ENCODE results near the gene PIGL.
"Not testable (repeated sequence)": the region's sequence is repeated elsewhere in the genome, so short reads cannot be mapped to it uniquely, and the experiment has no call there.

The PIGL gene

DNA sequence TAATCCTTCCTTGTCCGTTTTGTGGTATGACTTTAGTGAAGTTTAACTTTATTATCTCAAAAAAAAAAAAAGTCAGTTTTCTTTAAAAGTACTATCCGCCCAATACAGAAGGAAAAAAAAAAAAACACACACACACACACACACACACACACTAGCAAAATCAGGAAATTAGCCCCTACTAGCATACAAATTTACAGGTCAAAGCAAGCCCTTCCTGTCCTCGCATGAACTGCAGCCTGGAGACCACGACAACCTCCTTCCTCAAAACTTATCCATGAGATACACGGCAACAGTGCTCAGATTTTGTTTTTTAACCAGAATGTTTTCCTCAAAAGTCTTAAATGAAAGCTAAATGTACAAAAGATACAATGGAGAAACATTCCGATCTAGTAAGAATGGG, 17.9 kb upstream of the PIGL start:
- no peak for TF ChIP-seq EZH2 (IDR thresholded peaks at IDR 0.05; ENCODE audit: borderline replicate concordance, low read depth, low read length, severe bottlenecking)
- TF ChIP-seq, protein P1, sequence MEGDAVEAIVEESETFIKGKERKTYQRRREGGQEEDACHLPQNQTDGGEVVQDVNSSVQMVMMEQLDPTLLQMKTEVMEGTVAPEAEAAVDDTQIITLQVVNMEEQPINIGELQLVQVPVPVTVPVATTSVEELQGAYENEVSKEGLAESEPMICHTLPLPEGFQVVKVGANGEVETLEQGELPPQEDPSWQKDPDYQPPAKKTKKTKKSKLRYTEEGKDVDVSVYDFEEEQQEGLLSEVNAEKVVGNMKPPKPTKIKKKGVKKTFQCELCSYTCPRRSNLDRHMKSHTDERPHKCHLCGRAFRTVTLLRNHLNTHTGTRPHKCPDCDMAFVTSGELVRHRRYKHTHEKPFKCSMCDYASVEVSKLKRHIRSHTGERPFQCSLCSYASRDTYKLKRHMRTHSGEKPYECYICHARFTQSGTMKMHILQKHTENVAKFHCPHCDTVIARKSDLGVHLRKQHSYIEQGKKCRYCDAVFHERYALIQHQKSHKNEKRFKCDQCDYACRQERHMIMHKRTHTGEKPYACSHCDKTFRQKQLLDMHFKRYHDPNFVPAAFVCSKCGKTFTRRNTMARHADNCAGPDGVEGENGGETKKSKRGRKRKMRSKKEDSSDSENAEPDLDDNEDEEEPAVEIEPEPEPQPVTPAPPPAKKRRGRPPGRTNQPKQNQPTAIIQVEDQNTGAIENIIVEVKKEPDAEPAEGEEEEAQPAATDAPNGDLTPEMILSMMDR (IDR thresholded peaks at IDR 0.05; ENCODE audit: borderline replicate concordance, extremely low read depth, low read length, poor library complexity, severe bottlenecking): no peak
- Histone ChIP-seq H3K4me3 (ENCODE audit: low read depth in 1 of 2, low read length in 2 of 2) (no peak overlapping the region), H3K9me3 (ENCODE audit: insufficient read depth, low read length, severe bottlenecking) (no peaks in the 10 kb centered on the region), H4K20me1 (ENCODE audit: insufficient read depth, low read length) (peaks cover 25% of the 10 kb centered on the region), H3K27me3 (ENCODE audit: insufficient read depth, low read length, poor library complexity) (no peaks in the 10 kb centered on the region), H3K9ac (ENCODE audit: low read depth, low read length) (no peak overlapping the region), H3K4me1 (ENCODE audit: insufficient read depth, low read length) (no peaks in the 10 kb centered on the region), H3K4me2 (ENCODE audit: insufficient read depth, low read length) (no peak overlapping the region), H3K27ac (ENCODE audit: low read length) (no peak overlapping the region), H3K36me3 (ENCODE audit: insufficient read depth, low read length) (peaks cover 15% of the 10 kb centered on the region; the same call in 1 of the 2 replicates), H2AFZ (ENCODE audit: low read depth, low read length) (no peak overlapping the region), H3K79me2 (ENCODE audit: insufficient read depth, low read length) (peaks cover 86% of the 10 kb centered on the region)
- no peak for ATAC-seq (ENCODE audit: insufficient read depth, low read depth)
- no peak for DNase-seq

DNA sequence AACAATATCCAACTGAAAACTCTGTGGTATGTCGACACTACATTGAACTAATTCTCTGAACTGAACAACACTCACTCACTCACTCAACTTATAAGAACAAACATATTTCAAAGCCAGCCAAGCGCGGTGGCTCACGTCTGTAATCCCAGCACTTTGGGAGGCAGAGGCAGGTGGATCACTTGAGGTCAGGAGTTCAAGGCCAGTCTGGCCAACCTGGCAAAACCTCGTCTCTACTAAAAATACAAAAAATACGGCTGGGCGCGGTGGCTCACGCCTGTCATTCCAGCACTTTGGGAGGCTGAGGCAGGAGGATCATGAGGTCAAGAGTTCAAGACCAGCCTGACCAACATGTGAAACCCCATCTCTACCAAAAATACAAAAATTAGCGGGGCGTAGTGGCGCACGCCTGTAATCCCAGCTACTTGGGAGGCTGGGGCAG, 15.3 kb upstream of the PIGL start:
- H2AFZ ChIP-seq (ENCODE audit: low read depth, low read length); H3K4me3 ChIP-seq (ENCODE audit: low read depth in 1 of 2, low read length in 2 of 2); H3K4me2 ChIP-seq (ENCODE audit: insufficient read depth, low read length); H3K9ac ChIP-seq (ENCODE audit: low read depth, low read length); DNase-seq; H3K36me3 ChIP-seq (ENCODE audit: insufficient read depth, low read length); ATAC-seq (ENCODE audit: insufficient read depth, low read depth); H3K27me3 ChIP-seq (ENCODE audit: insufficient read depth, low read length, poor library complexity); H3K4me1 ChIP-seq (ENCODE audit: insufficient read depth, low read length); H3K9me3 ChIP-seq (ENCODE audit: insufficient read depth, low read length, severe bottlenecking); H3K27ac ChIP-seq (ENCODE audit: low read length): not testable (repeated sequence)
- Histone ChIP-seq H3K79me2 (ENCODE audit: insufficient read depth, low read length) (peaks cover 94% of the 10 kb centered on the region), H4K20me1 (ENCODE audit: insufficient read depth, low read length) (peaks cover 39% of the 10 kb centered on the region)

DNA sequence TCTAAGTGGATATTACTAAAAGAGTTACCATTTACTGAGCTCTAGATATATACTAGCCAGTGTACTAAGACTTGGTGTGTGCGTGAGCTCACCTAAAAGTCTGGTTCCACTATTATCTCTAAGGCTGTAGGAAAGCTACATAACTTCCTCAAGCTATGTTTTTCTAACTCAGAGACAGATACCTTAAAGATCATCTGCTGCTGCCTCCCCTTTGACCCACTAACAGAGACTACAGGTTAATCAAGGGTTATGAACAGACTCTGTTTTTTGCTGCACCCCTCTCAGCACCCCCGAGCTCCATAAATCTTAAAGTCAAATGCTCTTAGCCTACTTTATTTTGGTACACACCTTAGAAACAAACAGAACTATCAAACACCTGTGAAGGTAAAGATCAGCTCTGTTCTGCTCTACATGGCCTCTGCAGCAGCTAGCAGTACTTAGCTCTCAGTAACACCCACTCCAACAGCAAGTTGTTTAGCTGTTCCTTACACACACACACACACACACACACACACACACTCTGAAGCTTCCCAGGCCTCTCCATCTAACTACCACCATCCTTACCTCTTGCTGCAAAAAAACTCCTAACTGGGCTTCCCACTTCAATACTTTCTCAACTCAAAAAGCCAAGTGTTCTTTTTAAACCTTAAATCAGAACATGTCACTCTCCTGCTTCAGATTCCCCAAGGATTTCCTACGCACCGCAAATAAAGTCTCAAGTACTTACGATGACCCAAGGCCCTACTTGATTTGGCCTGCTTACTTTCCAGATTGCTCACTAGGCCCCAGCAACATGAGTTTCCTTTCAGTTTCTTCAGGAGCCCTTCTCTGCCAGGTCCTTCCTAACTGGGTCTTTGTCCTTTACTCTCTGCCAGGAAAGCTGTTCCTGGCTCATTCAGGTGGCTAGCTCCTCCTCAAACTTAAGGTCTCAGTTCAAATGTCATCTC, 14.2 kb upstream of the PIGL start:
- H3K9ac ChIP-seq (ENCODE audit: low read depth, low read length); ATAC-seq (ENCODE audit: insufficient read depth, low read depth): not testable (repeated sequence)
- H3K79me2 ChIP-seq (ENCODE audit: insufficient read depth, low read length): peaks cover 96% of the 10 kb centered on the region

DNA sequence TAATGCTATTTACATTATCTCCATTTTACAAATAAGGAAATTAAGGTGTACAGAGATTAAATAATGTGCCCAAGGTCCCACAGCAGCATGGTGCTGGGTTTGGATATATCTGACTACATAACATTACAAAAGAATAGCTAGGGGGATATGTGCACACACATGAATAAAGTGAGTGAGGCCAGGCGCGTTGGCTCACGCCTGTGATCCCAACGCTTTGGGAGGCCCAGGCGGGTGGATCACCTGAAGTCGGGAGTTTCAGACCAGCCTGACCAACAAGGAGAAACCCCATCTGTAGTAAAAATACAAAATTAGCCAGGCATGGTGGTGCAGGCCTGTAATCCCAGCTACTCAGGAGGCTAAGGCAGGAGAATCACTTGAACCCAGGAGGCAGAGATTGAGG, 12.2 kb upstream of the PIGL start:
- not testable (repeated sequence) for H3K27ac ChIP-seq (ENCODE audit: low read length); ATAC-seq (ENCODE audit: insufficient read depth, low read depth); H3K4me3 ChIP-seq (ENCODE audit: low read depth in 1 of 2, low read length in 2 of 2); H3K27me3 ChIP-seq (ENCODE audit: insufficient read depth, low read length, poor library complexity); DNase-seq; H3K4me1 ChIP-seq (ENCODE audit: insufficient read depth, low read length); H2AFZ ChIP-seq (ENCODE audit: low read depth, low read length); H3K9ac ChIP-seq (ENCODE audit: low read depth, low read length); H3K4me2 ChIP-seq (ENCODE audit: insufficient read depth, low read length); H3K36me3 ChIP-seq (ENCODE audit: insufficient read depth, low read length); H3K9me3 ChIP-seq (ENCODE audit: insufficient read depth, low read length, severe bottlenecking)
- peaks cover 30% of the 10 kb centered on the region; the same call in 1 of the 2 replicates for H4K20me1 ChIP-seq (ENCODE audit: insufficient read depth, low read length)
- peaks cover 99% of the 10 kb centered on the region for H3K79me2 ChIP-seq (ENCODE audit: insufficient read depth, low read length)

More for the DNA sequence above, 14.2 kb upstream of the PIGL start:
- H3K9me3 ChIP-seq (ENCODE audit: insufficient read depth, low read length, severe bottlenecking); H3K36me3 ChIP-seq (ENCODE audit: insufficient read depth, low read length); H3K27ac ChIP-seq (ENCODE audit: low read length); H3K4me2 ChIP-seq (ENCODE audit: insufficient read depth, low read length); DNase-seq; H3K27me3 ChIP-seq (ENCODE audit: insufficient read depth, low read length, poor library complexity); H3K4me3 ChIP-seq (ENCODE audit: low read depth in 1 of 2, low read length in 2 of 2); H2AFZ ChIP-seq (ENCODE audit: low read depth, low read length); H3K4me1 ChIP-seq (ENCODE audit: insufficient read depth, low read length): not testable (repeated sequence)
- H4K20me1 ChIP-seq (ENCODE audit: insufficient read depth, low read length): peaks cover 34% of the 10 kb centered on the region; the same call in 1 of the 2 replicates

DNA sequence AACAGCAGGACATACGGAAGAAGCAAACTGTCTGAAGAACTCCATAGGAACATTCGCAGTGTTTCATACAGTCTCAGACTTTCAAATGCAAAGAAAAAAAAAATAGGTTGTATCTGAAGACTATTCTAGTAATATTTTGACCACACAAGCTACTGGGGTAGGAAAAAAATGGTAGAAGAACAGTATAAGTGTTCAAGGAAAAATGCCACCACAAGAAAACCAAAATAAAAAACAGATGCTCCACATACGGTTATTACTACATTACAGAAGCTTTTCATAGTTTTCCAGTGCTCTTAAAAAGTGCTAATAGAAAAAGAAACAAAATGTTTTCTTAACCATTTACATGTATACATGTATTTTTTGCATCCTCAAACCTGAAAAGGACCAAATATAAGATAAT, 5.4 kb upstream of the PIGL start:
- no peak for TF ChIP-seq EZH2 (IDR thresholded peaks at IDR 0.05; ENCODE audit: borderline replicate concordance, low read depth, low read length, severe bottlenecking)
- TF ChIP-seq, protein P1 (IDR thresholded peaks at IDR 0.05; ENCODE audit: borderline replicate concordance, extremely low read depth, low read length, poor library complexity, severe bottlenecking): no peak
- Histone ChIP-seq H4K20me1 (ENCODE audit: insufficient read depth, low read length) (peaks cover 21% of the 10 kb centered on the region), H3K27ac (ENCODE audit: low read length) (no peak overlapping the region), H3K4me1 (ENCODE audit: insufficient read depth, low read length) (peaks cover 30% of the 10 kb centered on the region), H3K4me2 (ENCODE audit: insufficient read depth, low read length) (peak overlapping the region; percentile 48; the same call in 1 of the 2 replicates), H3K9me3 (ENCODE audit: insufficient read depth, low read length, severe bottlenecking) (no peaks in the 10 kb centered on the region), H3K4me3 (ENCODE audit: low read depth in 1 of 2, low read length in 2 of 2) (no peak overlapping the region), H3K27me3 (ENCODE audit: insufficient read depth, low read length, poor library complexity) (no peaks in the 10 kb centered on the region), H2AFZ (ENCODE audit: low read depth, low read length) (no peak overlapping the region), H3K9ac (ENCODE audit: low read depth, low read length) (no peak overlapping the region), H3K79me2 (ENCODE audit: insufficient read depth, low read length) (peaks cover 98% of the 10 kb centered on the region), H3K36me3 (ENCODE audit: insufficient read depth, low read length) (no peaks in the 10 kb centered on the region)
- no peak for DNase-seq
- no peak for ATAC-seq (ENCODE audit: insufficient read depth, low read depth)
